Measurements from ENCODE around the gene HELZ. TPM values are rescaled to one million over a fixed set of nuclear protein-coding genes. Genes with fewer than 3 reads are reported as not detected.
A peak's percentile ranks its signal among the peaks of the same experiment; 100 is the strongest.

HELZ gene
- total and polyA plus RNA-seq, 8 donors, result 27.2 to 64.6 (median 37.3) TPM

GRCh38 chr17:67032382-67032781 lies 212.6 kb downstream of the HELZ start:
- intact Hi-C loops (cut with DNase I), result no loop called here
- no peak for DNase-seq
- ATAC-seq, result no peak

DNA sequence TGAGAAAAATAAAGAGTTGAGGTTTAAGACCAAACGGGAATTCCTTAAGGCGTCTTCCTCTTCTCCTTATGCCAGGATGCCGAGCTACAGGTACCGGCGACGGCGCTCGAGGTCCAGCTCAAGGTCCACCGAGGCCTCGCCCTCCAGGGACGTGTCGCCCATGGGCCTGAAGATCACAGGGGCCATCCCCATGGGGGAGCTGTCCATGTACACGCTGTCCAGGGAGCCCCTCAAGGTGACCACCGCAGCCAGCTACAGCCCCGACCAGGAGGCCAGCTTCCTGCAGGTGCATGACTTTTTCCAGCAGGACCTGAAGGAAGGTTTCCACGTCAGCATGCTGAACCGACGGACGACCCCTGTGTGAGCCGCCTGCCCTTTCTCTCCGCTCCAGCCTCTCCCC lies 214.4 kb downstream of the HELZ start:
- TF ChIP-seq, protein P1, sequence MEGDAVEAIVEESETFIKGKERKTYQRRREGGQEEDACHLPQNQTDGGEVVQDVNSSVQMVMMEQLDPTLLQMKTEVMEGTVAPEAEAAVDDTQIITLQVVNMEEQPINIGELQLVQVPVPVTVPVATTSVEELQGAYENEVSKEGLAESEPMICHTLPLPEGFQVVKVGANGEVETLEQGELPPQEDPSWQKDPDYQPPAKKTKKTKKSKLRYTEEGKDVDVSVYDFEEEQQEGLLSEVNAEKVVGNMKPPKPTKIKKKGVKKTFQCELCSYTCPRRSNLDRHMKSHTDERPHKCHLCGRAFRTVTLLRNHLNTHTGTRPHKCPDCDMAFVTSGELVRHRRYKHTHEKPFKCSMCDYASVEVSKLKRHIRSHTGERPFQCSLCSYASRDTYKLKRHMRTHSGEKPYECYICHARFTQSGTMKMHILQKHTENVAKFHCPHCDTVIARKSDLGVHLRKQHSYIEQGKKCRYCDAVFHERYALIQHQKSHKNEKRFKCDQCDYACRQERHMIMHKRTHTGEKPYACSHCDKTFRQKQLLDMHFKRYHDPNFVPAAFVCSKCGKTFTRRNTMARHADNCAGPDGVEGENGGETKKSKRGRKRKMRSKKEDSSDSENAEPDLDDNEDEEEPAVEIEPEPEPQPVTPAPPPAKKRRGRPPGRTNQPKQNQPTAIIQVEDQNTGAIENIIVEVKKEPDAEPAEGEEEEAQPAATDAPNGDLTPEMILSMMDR (IDR thresholded peaks at IDR 0.05), result no peak
- intact Hi-C loops (cut with DNase I), result no loop called here
- no peak for ATAC-seq
- Histone ChIP-seq H3K27me3 (no peaks in the 10 kb centered on the region), H3K36me3 (no peaks in the 10 kb centered on the region), H3K4me1 (no peaks in the 10 kb centered on the region), H3K4me3 (no peak overlapping the region), H3K27ac (no peak overlapping the region), H3K9me3 (no peaks in the 10 kb centered on the region)
- DNase-seq, result no peak

More at GRCh38 chr17:67032382-67032781, 212.6 kb downstream of the HELZ start:
- Histone ChIP-seq H3K9me3 (no peaks in the 10 kb centered on the region), H3K27ac (no peak overlapping the region), H3K36me3 (no peaks in the 10 kb centered on the region), H3K27me3 (no peaks in the 10 kb centered on the region), H3K4me3 (no peak overlapping the region), H3K4me1 (no peaks in the 10 kb centered on the region)
- TF ChIP-seq, protein P1 (IDR thresholded peaks at IDR 0.05), result no peak

- H3K36me3 ChIP-seq, result no peaks in the 10 kb centered on the region
- no peak for DNase-seq
- H3K27ac ChIP-seq, result no peak overlapping the region
- TF ChIP-seq, protein P1 (IDR thresholded peaks at IDR 0.05), result no peak
- intact Hi-C loops (cut with DNase I), result no loop called here
- H3K4me3 ChIP-seq, result no peak overlapping the region
- no peaks in the 10 kb centered on the region for H3K4me1 ChIP-seq
- H3K9me3 ChIP-seq, result no peaks in the 10 kb centered on the region
- no peak for ATAC-seq
- no peaks in the 10 kb centered on the region for H3K27me3 ChIP-seq
Observed at GRCh38 chr17:67027031-67027628, 217.9 kb downstream of the HELZ start.

GRCh38 chr17:67026341-67026740 lies 218.7 kb downstream of the HELZ start:
- no peaks in the 10 kb centered on the region for H3K9me3 ChIP-seq
- TF ChIP-seq, protein P1 (IDR thresholded peaks at IDR 0.05), result no peak
- H3K27me3 ChIP-seq, result no peaks in the 10 kb centered on the region
- peak; percentile 36 for ATAC-seq
- intact Hi-C loops (cut with DNase I), result no loop called here
- no peak overlapping the region for H3K4me3 ChIP-seq
- H3K4me1 ChIP-seq, result no peaks in the 10 kb centered on the region
- H3K27ac ChIP-seq, result no peak overlapping the region
- H3K36me3 ChIP-seq, result no peaks in the 10 kb centered on the region
- DNase-seq, result no peak

DNA sequence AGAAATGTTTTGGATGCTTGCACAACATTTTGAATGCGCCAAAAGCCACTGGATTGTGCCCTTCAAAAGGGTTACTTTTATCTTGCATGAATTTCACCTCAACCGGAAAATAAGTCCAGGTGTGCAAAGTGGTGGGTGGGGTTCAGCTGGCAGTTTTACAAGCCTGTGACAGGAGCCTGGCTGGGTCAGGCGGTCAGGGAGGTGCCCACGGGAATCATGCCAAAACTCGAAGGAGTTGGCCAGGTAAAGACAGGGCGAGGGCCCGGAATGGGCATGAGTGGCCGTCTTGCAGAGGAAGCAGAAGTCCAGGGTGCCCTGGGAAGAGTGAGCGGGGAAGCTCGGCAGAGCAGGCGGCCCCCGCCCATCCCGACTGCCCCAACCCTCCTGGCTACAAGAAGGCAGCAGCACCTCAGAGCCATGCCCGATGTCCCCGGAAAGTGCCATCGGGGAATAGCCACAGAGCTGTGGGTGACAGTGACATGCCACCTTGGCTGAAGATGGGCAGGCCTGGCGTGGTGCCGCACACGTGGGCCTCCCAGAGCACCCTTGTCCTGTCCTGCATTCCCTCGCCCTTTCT lies 219.7 kb downstream of the HELZ start:
- peak; percentile 72 for ATAC-seq
- H3K4me1 ChIP-seq, result no peaks in the 10 kb centered on the region
- no peaks in the 10 kb centered on the region for H3K36me3 ChIP-seq
- peak in 2 of 4 donors; percentile 9 to 64 for DNase-seq
- intact Hi-C loops (cut with DNase I), result no loop called here
- H3K4me3 ChIP-seq, result no peak overlapping the region
- no peak overlapping the region for H3K27ac ChIP-seq
- H3K27me3 ChIP-seq, result no peaks in the 10 kb centered on the region
- TF ChIP-seq, protein P1 (IDR thresholded peaks at IDR 0.05), result no peak
- no peaks in the 10 kb centered on the region for H3K9me3 ChIP-seq

All from left lung (tissue), 10 donors.